Left forelimb (tissue), 1 donor: ENCODE measurements around the gene ESPNL.

Experiments used
- DNase-seq: peaks from one replicate; pipeline ENCODE4 v3.0.0-alpha.2; 2018; ENCODE audit warnings: low spot score

ESPNL gene

GRCh38 chr2:238075397-238075796 is 24.7 kb upstream of the ESPNL start:
- DNase-seq = no peak

- DNase-seq = no peak
These were observed 22.8 kb upstream of the ESPNL start for GRCh38 chr2:238077292-238077691.

GRCh38 chr2:238079874-238080327 is 20.2 kb upstream of the ESPNL start:
- no peak for DNase-seq

- DNase-seq = no peak
These were observed 19.6 kb upstream of the ESPNL start for GRCh38 chr2:238080518-238080917.

GRCh38 chr2:238081150-238081549 is 19.0 kb upstream of the ESPNL start:
- no peak for DNase-seq

GRCh38 chr2:238081561-238081960 is 18.6 kb upstream of the ESPNL start:
- DNase-seq = no peak

GRCh38 chr2:238082151-238082550 is 18.0 kb upstream of the ESPNL start:
- no peak for DNase-seq

- DNase-seq = no peak
These were observed 17.3 kb upstream of the ESPNL start for GRCh38 chr2:238082827-238083226.

GRCh38 chr2:238083919-238084318 is 16.2 kb upstream of the ESPNL start:
- no peak for DNase-seq

- DNase-seq = no peak
These were observed 15.4 kb upstream of the ESPNL start for GRCh38 chr2:238084761-238085160.

GRCh38 chr2:238085899-238086298 is 14.2 kb upstream of the ESPNL start:
- DNase-seq = no peak

GRCh38 chr2:238087211-238087610 is 12.9 kb upstream of the ESPNL start:
- DNase-seq = no peak

GRCh38 chr2:238090887-238091286 is 9.3 kb upstream of the ESPNL start:
- no peak for DNase-seq

- DNase-seq = no peak
These were observed 8.6 kb upstream of the ESPNL start for GRCh38 chr2:238091436-238092060.

GRCh38 chr2:238092486-238093035 is 7.6 kb upstream of the ESPNL start:
- DNase-seq = no peak

- no peak for DNase-seq
These were observed 6.7 kb upstream of the ESPNL start for GRCh38 chr2:238093181-238094140.

- no peak for DNase-seq
These were observed 5.6 kb upstream of the ESPNL start for GRCh38 chr2:238094438-238095022.

- DNase-seq = no peak
These were observed 5.0 kb upstream of the ESPNL start for GRCh38 chr2:238095143-238095542.

GRCh38 chr2:238096311-238097011 is 3.7 kb upstream of the ESPNL start:
- no peak for DNase-seq

- DNase-seq = no peak
These were observed 2.7 kb upstream of the ESPNL start for GRCh38 chr2:238097201-238097987.
